Vagina (tissue), 2 donors: ENCODE data around the gene MCM3AP.

ENCODE experiments used
- CTCF ChIP-seq, 3 experiments: fragments of 450-650 bp in 2 of 3; fragments of 200-600 bp in 1 of 3; sonication (generic) in 1 of 3; IDR thresholded peaks; one replicate each; pipeline ENCODE4 v1.5.1; 2017 to 2019; ENCODE audit warnings: antibody characterized with exemption in 3 of 3, mild to moderate bottlenecking in 2 of 3, moderate library complexity in 2 of 3
- POLR2A ChIP-seq, 2 donors: fragments of 450-650 bp; IDR thresholded peaks; one replicate each; pipeline ENCODE4 v1.6.1; 2017; ENCODE audit warnings: antibody characterized with exemption in 2 of 2, mild to moderate bottlenecking in 2 of 2, moderate library complexity in 2 of 2
- POLR2AphosphoS5 ChIP-seq, 2 donors: sonication (generic); formaldehyde crosslinking; IDR thresholded peaks; one replicate each; pipeline ENCODE4 v1.9.0; 2017; ENCODE audit warnings: antibody characterized with exemption in 2 of 2, mild to moderate bottlenecking in 2 of 2, low read depth in 1 of 2; ENCODE audit not compliant: insufficient read depth in 1 of 2

- TF ChIP-seq CTCF (IDR thresholded peaks at IDR 0.05) (no peak), POLR2A (IDR thresholded peaks at IDR 0.05) (no peak), POLR2AphosphoS5 (IDR thresholded peaks at IDR 0.05; ENCODE audit: insufficient read depth in 1 of 2, low read depth in 1 of 2) (no peak)
Measured at GRCh38 chr21:46216132-46216747, 69.2 kb downstream of the MCM3AP start.
